PC-9 (cell line): Measurements from ENCODE around the gene ARPP19. TPM values are rescaled to one million over a fixed set of nuclear protein-coding genes. Genes with fewer than 3 reads are reported as not detected.

ENCODE experiments used
- BruUV-seq: library from RNA; stranded (reverse); fragments of 400-500 nt; replicated peaks from 2 replicates; lab custom pipeline; 2021; lab: Mats Ljungman, UMichigan
- CTCF ChIA-PET: fragments of 300-600 bp; sonication (Branson Sonifier 250); formaldehyde crosslinking; loops from one replicate; lab custom pipeline; 2022; ENCODE audit warnings: antibody characterized with exemption; lab: Charles Lee
- POLR2A ChIA-PET: fragments of 300-600 bp; sonication (Branson Sonifier 250); formaldehyde crosslinking; loops from one replicate; lab custom pipeline; 2022; ENCODE audit warnings: antibody characterized with exemption; ENCODE audit not compliant: unreplicated experiment; lab: Charles Lee
- DNase-seq, 2 experiments: peaks; one replicate each; pipeline versions ENCODE4 v3.0.0 to v3.0.0-alpha.2; 2015 to 2022; ENCODE audit warnings: mixed read lengths in 1 of 2
- H2AFZ ChIP-seq: fragments of 200-600 bp; sonication (generic); 2 replicates; pipeline ENCODE4 v1.8.1; 2017; ENCODE audit warnings: antibody characterized with exemption
- H3F3A ChIP-seq: fragments of 200-600 bp; sonication (generic); 2 replicates; pipeline ENCODE4 v1.8.1; 2017; ENCODE audit warnings: antibody characterized with exemption, mild to moderate bottlenecking, low read depth; ENCODE audit not compliant: insufficient read depth
- H3K27ac ChIP-seq: fragments of 200-600 bp; sonication (generic); 2 replicates; pipeline ENCODE4 v1.6.1; 2016; ENCODE audit warnings: mixed run types
- H3K27me3 ChIP-seq: fragments of 200-600 bp; sonication (generic); 2 replicates; pipeline ENCODE4 v1.6.1; 2016; ENCODE audit warnings: low read depth, mixed run types; ENCODE audit not compliant: insufficient read depth
- H3K36me3 ChIP-seq: fragments of 200-600 bp; sonication (generic); 2 replicates; pipeline ENCODE4 v1.6.1; 2016; ENCODE audit warnings: low read depth, mixed run types
- H3K4me1 ChIP-seq: fragments of 200-600 bp; sonication (generic); replicated peaks from 2 replicates; pipeline ENCODE4 v1.6.1; 2016; ENCODE audit warnings: mixed run types; ENCODE audit not compliant: insufficient read depth
- H3K4me2 ChIP-seq: fragments of 200-600 bp; sonication (generic); 2 replicates; pipeline ENCODE4 v1.6.1; 2017; ENCODE audit warnings: mixed run types
- H3K4me3 ChIP-seq: fragments of 200-600 bp; sonication (generic); 2 replicates; pipeline ENCODE4 v1.6.1; 2016; ENCODE audit warnings: mixed run types
- H3K79me2 ChIP-seq: fragments of 200-600 bp; sonication (generic); 2 replicates; pipeline ENCODE4 v1.6.1; 2017; ENCODE audit warnings: low read depth, mixed run types
- H3K9me2 ChIP-seq: fragments of 200-600 bp; sonication (generic); 2 replicates; pipeline ENCODE4 v1.8.1; 2017; ENCODE audit warnings: mild to moderate bottlenecking; ENCODE audit not compliant: insufficient read depth
- H3K9me3 ChIP-seq: fragments of 200-600 bp; sonication (generic); 2 replicates; pipeline ENCODE4 v1.8.1; 2016; ENCODE audit warnings: low read depth; ENCODE audit not compliant: insufficient read depth
- H4K20me1 ChIP-seq: fragments of 200-600 bp; sonication (generic); 2 replicates; pipeline ENCODE4 v1.8.1; 2017; ENCODE audit not compliant: insufficient read depth
- EZH2 ChIP-seq: fragments of 200-600 bp; sonication (generic); IDR thresholded peaks from 2 replicates; pipeline ENCODE4 v1.8.0; 2017; ENCODE audit warnings: antibody characterized with exemption, low read depth
- intact Hi-C: fragments of 100-400 bp; cut with micrococcal nuclease; formaldehyde crosslinking; loops from one replicate; pipeline ENCODE4 v1.10.0; 2022; ENCODE audit not compliant: unreplicated experiment
- total RNA-seq: library from RNA; stranded (reverse); gene quantifications from 2 replicates; pipeline ENCODE4 v1.2.3, GENCODE V29; 2021
- TF ChIP-seq, protein P1 (sequence below): fragments of 200-600 bp; sonication (generic); conservative IDR thresholded peaks from 2 replicates; pipeline ENCODE4 v1.6.1; 2017; ENCODE audit warnings: mixed run types, antibody characterized with exemption, mild to moderate bottlenecking, moderate library complexity

ARPP19 gene
- total RNA-seq, 1 experiment from 2014 or later: 119 TPM

DNA sequence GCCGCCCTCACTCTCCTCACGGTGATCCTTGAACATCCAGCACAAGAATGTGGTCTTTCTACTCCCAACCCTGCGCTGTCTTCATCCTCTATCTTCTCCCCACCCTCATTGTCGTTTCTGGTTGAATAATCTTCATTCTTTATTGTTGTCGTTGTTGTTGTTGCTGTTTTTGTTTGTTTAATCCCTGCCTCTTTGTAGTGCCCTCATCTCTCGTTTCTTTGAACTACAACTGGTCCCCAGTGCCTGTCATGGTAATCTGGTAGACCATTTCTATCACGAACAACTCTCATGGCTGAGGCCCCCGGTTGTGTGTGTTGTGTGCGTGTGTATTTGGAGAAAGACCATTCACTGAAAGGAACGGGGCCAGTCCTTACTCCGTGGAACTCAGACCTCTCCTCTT is 38.9 kb downstream of the ARPP19 start:
- H3K36me3 ChIP-seq: no peaks in the 10 kb centered on the region
- H3K27me3 ChIP-seq: no peaks in the 10 kb centered on the region
- H3K27ac ChIP-seq: no peak overlapping the region
- no peak overlapping the region for H3K4me3 ChIP-seq
- H3K4me1 ChIP-seq: no peaks in the 10 kb centered on the region
- H3K9me2 ChIP-seq: no peaks in the 10 kb centered on the region
- no peaks in the 10 kb centered on the region for H3F3A ChIP-seq
- no peak for DNase-seq
- BruUV-seq: no TSS peak
- no peak for TF ChIP-seq EZH2
- TF ChIP-seq, protein P1, sequence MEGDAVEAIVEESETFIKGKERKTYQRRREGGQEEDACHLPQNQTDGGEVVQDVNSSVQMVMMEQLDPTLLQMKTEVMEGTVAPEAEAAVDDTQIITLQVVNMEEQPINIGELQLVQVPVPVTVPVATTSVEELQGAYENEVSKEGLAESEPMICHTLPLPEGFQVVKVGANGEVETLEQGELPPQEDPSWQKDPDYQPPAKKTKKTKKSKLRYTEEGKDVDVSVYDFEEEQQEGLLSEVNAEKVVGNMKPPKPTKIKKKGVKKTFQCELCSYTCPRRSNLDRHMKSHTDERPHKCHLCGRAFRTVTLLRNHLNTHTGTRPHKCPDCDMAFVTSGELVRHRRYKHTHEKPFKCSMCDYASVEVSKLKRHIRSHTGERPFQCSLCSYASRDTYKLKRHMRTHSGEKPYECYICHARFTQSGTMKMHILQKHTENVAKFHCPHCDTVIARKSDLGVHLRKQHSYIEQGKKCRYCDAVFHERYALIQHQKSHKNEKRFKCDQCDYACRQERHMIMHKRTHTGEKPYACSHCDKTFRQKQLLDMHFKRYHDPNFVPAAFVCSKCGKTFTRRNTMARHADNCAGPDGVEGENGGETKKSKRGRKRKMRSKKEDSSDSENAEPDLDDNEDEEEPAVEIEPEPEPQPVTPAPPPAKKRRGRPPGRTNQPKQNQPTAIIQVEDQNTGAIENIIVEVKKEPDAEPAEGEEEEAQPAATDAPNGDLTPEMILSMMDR: no peak
- peak overlapping the region; percentile 89; the same call in 1 of the 2 replicates for H3K4me2 ChIP-seq
- no peak overlapping the region for H2AFZ ChIP-seq
- ChIA-PET CTCF (no interaction called here), POLR2A (no interaction called here)
- H3K79me2 ChIP-seq: no peaks in the 10 kb centered on the region
- no peaks in the 10 kb centered on the region for H3K9me3 ChIP-seq
- intact Hi-C loops: loop anchor here (5.0 kb wide), 2 partner anchors 198 to 273 kb away; no protein-coding TSS in a partner anchor
- no peaks in the 10 kb centered on the region for H4K20me1 ChIP-seq

DNA sequence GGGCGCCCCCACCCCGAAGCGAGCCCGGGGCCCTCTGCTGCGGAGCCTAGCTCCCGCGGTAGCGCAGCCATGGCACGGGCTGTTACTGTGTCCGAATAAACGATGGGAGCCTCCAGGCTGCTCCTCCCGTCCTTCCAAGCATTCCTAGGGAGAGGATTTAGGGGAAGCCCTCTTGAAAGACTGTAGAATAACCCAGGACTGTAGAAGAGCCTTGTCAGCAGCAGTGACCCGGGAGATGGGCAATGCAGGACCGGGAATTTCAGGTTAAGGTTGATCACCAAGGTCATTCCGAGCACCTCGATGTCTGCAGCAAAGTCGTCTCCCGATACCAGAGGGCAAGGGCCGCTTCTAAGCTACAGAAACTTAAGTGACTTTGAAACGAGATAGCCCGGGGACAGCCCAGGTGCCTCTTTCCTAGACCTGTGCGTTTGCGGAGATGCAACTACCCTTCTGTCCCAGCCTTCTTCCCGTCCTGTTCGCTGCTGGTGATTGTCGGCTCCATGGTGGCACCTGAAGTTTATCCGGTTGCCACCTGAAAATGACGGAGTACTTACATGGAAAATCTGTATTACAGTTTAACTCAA is 39.4 kb downstream of the ARPP19 start:
- no TSS peak for BruUV-seq
- no peaks in the 10 kb centered on the region for H3K36me3 ChIP-seq
- DNase-seq: no peak
- peak overlapping the region; percentile 89 for H3K4me2 ChIP-seq
- H2AFZ ChIP-seq: peak overlapping the region; percentile 85; the same call in 1 of the 2 replicates
- no peaks in the 10 kb centered on the region for H3K9me2 ChIP-seq
- no peaks in the 10 kb centered on the region for H3K79me2 ChIP-seq
- peak overlapping the region; percentile 68; the same call in 1 of the 2 replicates for H3K4me3 ChIP-seq
- no peaks in the 10 kb centered on the region for H3K4me1 ChIP-seq
- ChIA-PET POLR2A (no interaction called here), CTCF (no interaction called here)
- H3K27ac ChIP-seq: no peak overlapping the region
- no peak for TF ChIP-seq EZH2
- TF ChIP-seq, protein P1: no peak
- intact Hi-C loops: loop anchor here (5.0 kb wide), 2 partner anchors 197 to 272 kb away; no protein-coding TSS in a partner anchor
- no peaks in the 10 kb centered on the region for H3F3A ChIP-seq
- no peaks in the 10 kb centered on the region for H3K27me3 ChIP-seq
- no peaks in the 10 kb centered on the region for H4K20me1 ChIP-seq
- H3K9me3 ChIP-seq: no peaks in the 10 kb centered on the region

DNA sequence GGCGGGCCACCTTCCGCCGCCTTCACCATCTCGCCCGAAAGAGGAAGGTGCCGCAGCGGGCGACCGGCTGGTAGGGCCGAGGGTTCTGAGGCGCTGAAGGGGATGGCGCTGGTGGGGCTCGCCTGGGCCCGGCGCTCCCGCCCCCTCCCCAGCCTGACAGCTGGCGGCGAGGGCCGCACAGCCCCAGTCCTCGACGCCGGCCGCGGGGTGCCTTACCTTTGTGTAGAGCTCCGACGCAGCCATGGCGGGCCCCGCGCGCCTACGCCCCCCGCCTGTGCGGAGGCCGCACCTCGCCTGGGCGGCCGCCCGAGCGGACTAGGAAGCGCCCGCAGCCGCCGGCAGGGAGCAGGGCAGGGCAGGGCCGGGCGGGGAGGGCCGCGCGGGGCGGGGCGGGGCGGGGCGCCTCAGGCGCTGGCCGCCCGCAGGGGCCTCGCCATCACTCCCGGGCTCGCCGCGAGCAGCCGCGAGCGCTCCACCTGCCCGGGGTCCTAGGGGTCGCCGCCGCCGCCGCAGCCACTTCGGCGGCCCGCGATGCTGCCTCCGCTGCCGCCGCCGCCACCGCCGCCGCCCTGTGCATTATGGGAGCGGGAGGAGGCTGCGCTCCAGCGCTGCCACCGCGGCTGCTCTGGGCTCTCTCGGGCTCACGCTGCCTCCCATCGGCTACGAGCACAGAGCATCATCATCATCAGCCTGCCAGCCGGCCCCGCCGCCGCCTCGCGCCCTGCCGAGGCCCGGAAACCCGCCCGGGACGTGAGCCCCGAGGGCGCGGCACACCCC is 40.1 kb downstream of the ARPP19 start, which contains the start of gene MYO5A:
TSS of gene MYO5A (minus strand) at position 317 of the 777 bp plus-strand sequence. CDS start at position 243, 74 bp downstream.
- ChIA-PET POLR2A (interaction anchor here (0.6 kb wide), 1 partner anchor 276 kb away, joined by 10 read pairs; no protein-coding TSS in a partner anchor), CTCF (no interaction called here)
- H3K4me1 ChIP-seq: no peaks in the 10 kb centered on the region
- H3K9me2 ChIP-seq: no peaks in the 10 kb centered on the region
- H3K27ac ChIP-seq: no peak within 1 kb of the TSS
- no peaks in the 10 kb centered on the region for H3K9me3 ChIP-seq
- no peaks in the 10 kb centered on the region for H3K27me3 ChIP-seq
- TF ChIP-seq EZH2: no peak
- TF ChIP-seq, protein P1: no peak
- H3K4me2 ChIP-seq: peak within 1 kb of the TSS; percentile 89
- H2AFZ ChIP-seq: peak within 1 kb of the TSS; percentile 92
- intact Hi-C loops: loop anchor here (5.0 kb wide), 2 partner anchors 196 to 271 kb away; no protein-coding TSS in a partner anchor
- peak in 1 of 2 experiments; percentile 62 for DNase-seq
- no peaks in the 10 kb centered on the region for H3K79me2 ChIP-seq
- peak within 1 kb of the TSS; percentile 74 for H3K4me3 ChIP-seq
- no peaks in the 10 kb centered on the region for H3K36me3 ChIP-seq
- BruUV-seq: no TSS peak
- no peaks in the 10 kb centered on the region for H3F3A ChIP-seq
- no peaks in the 10 kb centered on the region for H4K20me1 ChIP-seq
